ENCODE results near the gene TRIM43.
"Not testable (repeated sequence)": the region's sequence is repeated elsewhere in the genome, so short reads cannot be mapped to it uniquely, and the experiment has no call there.

The TRIM43 gene

DNA sequence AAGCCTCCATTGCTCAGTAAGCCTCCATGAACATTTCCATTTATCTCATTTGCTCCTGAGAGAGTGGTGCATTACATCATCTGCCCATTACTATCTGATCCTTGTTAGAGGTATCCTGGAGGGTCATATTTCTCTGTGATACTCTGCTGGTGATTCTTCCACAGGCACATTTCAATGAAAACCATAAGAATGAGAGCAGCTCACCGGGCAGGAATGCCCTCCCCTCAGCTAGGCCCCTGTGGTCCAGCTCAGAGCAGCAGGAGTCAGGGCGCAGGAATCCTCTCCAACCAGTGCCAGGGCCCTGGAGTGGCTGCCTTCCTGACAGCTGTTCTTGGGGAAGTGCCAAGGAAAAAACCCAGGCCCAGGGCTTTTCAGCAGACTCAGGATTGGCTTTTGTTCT lies 50.0 kb downstream of the TRIM43 start:
- DNase-seq (ENCODE audit: low read depth): not testable (repeated sequence)

DNA sequence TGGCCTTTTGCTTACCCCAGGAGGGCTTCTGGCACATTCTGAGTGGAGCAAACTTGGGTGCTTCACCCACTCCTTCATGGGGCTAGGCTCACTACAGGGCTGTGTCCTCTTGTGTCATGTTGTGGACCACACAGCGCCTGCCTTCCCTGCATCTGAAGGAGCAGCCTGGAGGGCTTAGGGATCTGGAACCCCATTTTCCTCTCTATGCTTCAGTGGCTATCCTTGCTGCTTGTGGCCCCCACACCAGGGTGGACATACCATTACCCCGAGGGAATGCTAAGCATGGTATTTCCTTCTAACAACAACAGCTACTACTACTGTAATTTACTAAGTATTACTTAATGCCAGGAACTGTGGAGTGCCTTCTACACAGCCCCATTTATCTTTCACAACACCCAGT lies 50.6 kb downstream of the TRIM43 start:
- not testable (repeated sequence) for DNase-seq (ENCODE audit: low read depth)

DNA sequence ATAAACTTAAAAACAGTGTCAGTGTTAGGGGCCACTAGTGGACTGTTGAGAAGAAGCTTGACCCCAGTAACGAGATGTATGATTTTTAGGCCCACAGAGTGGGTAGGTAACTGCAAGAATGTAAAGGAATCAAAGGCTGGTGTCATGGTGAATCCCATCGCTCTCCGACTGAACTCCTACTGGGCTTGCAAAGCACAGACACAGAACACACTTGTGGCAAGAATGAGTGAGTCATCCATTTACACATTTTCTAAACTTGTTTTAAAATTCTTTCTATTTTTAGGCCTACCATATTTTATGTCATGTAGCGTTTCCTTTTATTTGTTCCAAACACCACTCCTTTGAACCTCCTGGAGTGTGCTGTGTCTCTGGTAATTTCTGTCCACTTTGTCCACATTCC lies 51.1 kb downstream of the TRIM43 start:
- DNase-seq (ENCODE audit: low read depth): not testable (repeated sequence)

DNA sequence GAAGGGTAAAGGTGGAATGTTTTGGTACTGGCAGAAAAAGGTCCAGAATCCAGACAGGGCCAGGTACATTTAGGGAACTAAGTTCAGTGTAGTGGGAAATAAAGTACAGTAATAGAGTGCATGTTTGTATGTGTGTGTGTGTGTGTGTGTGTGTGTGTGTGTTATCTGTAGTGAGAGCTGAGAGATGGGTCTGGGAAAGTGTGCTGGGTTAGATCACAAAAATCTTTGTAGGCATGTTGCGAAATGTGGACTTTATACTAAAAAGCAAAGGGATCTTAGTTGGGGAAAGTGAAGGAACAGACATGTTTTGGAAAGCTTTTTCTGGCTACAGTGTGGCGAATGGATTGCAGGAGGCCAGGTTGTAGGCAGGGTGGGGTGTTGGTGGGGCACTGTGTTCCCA lies 53.5 kb downstream of the TRIM43 start:
- not testable (repeated sequence) for DNase-seq (ENCODE audit: low read depth)

DNA sequence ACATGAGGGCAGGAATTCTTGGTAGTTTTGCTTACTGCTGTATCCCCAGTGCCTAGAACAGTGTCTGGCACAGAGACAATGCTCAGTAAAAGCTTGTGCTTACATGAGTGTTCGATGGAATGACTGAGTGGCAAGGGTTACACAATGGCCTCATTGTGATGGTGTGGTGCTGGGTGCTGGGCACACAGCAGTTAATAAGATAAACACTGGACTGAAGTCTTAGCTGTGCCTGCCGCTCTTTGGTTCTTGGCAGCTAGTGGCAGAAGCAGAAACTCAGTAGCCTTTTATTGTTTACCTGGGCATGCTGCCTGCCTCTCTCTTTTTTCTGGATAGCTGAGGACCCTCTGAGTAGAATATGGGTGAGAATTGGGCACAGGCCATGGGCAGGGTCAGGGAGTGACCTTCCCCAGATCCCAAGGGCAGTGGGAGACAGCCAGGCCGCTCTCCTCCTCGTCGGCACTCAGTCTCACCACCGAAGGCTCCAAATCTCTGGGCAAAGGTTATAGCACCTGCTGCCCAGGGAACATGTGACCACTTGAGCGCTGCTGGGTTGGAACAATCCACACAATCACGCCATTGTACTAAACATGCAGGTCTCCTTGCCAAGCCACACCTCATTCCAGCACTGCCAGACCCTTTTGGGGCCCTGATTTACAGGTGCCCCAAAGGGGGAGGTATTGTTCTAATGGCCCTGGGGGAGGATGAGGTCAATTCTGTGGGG lies 54.6 kb downstream of the TRIM43 start:
- not testable (repeated sequence) for DNase-seq (ENCODE audit: low read depth)

DNA sequence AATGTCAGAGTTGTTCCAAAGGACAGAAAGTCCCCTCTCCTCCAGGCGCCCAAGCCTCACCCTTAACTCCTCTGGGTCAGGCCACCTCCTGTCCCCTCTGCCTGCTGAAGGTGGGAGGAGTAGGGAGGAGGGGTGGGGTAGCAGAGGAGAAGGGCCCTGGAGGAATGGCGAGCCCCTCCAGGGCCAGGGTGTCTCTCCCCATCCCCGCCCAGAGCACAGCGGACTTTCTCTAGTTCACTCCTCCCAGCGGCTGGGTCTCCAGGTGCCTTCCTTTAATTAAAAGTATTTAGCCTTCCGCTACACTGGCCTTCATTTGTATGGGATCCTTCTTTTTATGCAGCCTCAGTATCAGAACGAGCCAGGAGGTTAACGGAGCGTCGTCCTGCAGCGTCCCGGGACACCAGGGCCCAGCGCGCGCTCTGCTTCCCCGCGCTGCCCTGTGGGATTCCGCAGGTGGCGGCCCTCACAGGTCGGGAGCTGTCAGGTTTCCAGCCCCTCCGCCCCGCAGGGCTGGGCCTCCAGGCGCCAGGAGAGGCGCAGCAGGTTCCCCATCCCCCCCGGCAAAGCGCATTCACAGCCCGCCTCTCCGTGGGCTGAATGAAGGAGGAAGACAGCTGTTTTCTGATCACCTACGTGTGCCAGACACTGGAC lies 57.2 kb downstream of the TRIM43 start:
- not testable (repeated sequence) for DNase-seq (ENCODE audit: low read depth)
